Calu3 (cell line): ENCODE measurements around the gene EPHA5. TPM values are rescaled to one million over a fixed set of nuclear protein-coding genes. Genes with fewer than 3 reads are reported as not detected.

Experiments
- BruUV-seq: library from RNA; stranded (reverse); fragments of 400-500 nt; replicated peaks from 2 replicates; lab custom pipeline; 2021; lab: Mats Ljungman, UMichigan
- CTCF ChIA-PET: fragments of 300-600 bp; sonication (Branson Sonifier 250); formaldehyde crosslinking; loops from one replicate; lab custom pipeline; 2022; ENCODE audit warnings: antibody characterized with exemption; lab: Charles Lee
- DNase-seq: peaks from one replicate; pipeline ENCODE4 v3.0.0; 2022
- H3K27ac Mint-ChIP-seq: one replicate; pipeline ENCODE4 v1.8.0; 2022; ENCODE audit warnings: mixed read lengths; ENCODE audit not compliant: unreplicated experiment
- H3K27me3 Mint-ChIP-seq: one replicate; pipeline ENCODE4 v1.8.0; 2022; ENCODE audit warnings: mixed read lengths; ENCODE audit not compliant: unreplicated experiment
- H3K36me3 Mint-ChIP-seq: one replicate; pipeline ENCODE4 v1.8.0; 2022; ENCODE audit warnings: mild to moderate bottlenecking, moderate library complexity, mixed read lengths; ENCODE audit not compliant: insufficient read depth, unreplicated experiment
- H3K4me1 Mint-ChIP-seq: one replicate; pipeline ENCODE4 v1.8.0; 2022; ENCODE audit warnings: mild to moderate bottlenecking, low read depth, mixed read lengths; ENCODE audit not compliant: unreplicated experiment
- H3K4me3 Mint-ChIP-seq: one replicate; pipeline ENCODE4 v1.8.0; 2022; ENCODE audit warnings: mild to moderate bottlenecking, low read depth, moderate library complexity, mixed read lengths; ENCODE audit not compliant: unreplicated experiment
- H3K9me3 Mint-ChIP-seq: one replicate; pipeline ENCODE4 v1.8.0; 2022; ENCODE audit warnings: low read depth, mixed read lengths; ENCODE audit not compliant: unreplicated experiment
- CTCF ChIP-seq: fragments of 200-600 bp; IDR thresholded peaks from one replicate; pipeline ENCODE4 v1.8.0; 2022; ENCODE audit warnings: antibody characterized with exemption; ENCODE audit not compliant: unreplicated experiment
- intact Hi-C: fragments of 100-400 bp; cut with micrococcal nuclease; formaldehyde crosslinking; loops from one replicate; pipeline ENCODE4 v1.10.0; 2022; ENCODE audit not compliant: unreplicated experiment
- total RNA-seq: library from RNA; stranded (reverse); gene quantifications from 2 replicates; pipeline ENCODE4 v1.2.3, GENCODE V29; 2022

Gene EPHA5
- total RNA-seq, 1 experiment from 2014 or later, result not detected

GRCh38 chr4:65538571-65538970, 131.7 kb downstream of the EPHA5 start:
- Mint-ChIP-seq H3K36me3 (no peaks in the 10 kb centered on the region), H3K4me1 (peaks cover 10% of the 10 kb centered on the region), H3K9me3 (no peaks in the 10 kb centered on the region), H3K27me3 (no peaks in the 10 kb centered on the region), H3K27ac (no peak overlapping the region), H3K4me3 (no peak overlapping the region)
- no TSS peak for BruUV-seq
- CTCF ChIA-PET, result no interaction called here
- DNase-seq, result no peak
- TF ChIP-seq CTCF, result no peak
- intact Hi-C loops, result no loop called here

- Mint-ChIP-seq H3K27ac (no peak overlapping the region), H3K4me1 (no peaks in the 10 kb centered on the region), H3K9me3 (no peaks in the 10 kb centered on the region), H3K4me3 (no peak overlapping the region), H3K27me3 (no peaks in the 10 kb centered on the region), H3K36me3 (no peaks in the 10 kb centered on the region)
- no peak for DNase-seq
- CTCF ChIA-PET, result no interaction called here
- no TSS peak for BruUV-seq
- intact Hi-C loops, result no loop called here
- no peak for TF ChIP-seq CTCF
Measured at GRCh38 chr4:65535113-65535512, 135.2 kb downstream of the EPHA5 start.

- Mint-ChIP-seq H3K27ac (no peak overlapping the region), H3K36me3 (no peaks in the 10 kb centered on the region), H3K4me3 (no peak overlapping the region), H3K27me3 (no peaks in the 10 kb centered on the region), H3K9me3 (no peaks in the 10 kb centered on the region), H3K4me1 (no peaks in the 10 kb centered on the region)
- no peak for DNase-seq
- BruUV-seq, result no TSS peak
- CTCF ChIA-PET, result no interaction called here
- TF ChIP-seq CTCF, result no peak
- intact Hi-C loops, result no loop called here
Measured at GRCh38 chr4:65521666-65522065, 148.6 kb downstream of the EPHA5 start.

GRCh38 chr4:65515646-65516045, 154.6 kb downstream of the EPHA5 start:
- Mint-ChIP-seq H3K27ac (no peak overlapping the region), H3K9me3 (peaks cover 4% of the 10 kb centered on the region), H3K4me1 (no peaks in the 10 kb centered on the region), H3K4me3 (no peak overlapping the region), H3K36me3 (no peaks in the 10 kb centered on the region), H3K27me3 (no peaks in the 10 kb centered on the region)
- no peak for DNase-seq
- CTCF ChIA-PET, result no interaction called here
- no peak for TF ChIP-seq CTCF
- no TSS peak for BruUV-seq
- intact Hi-C loops, result no loop called here
